Neuronal stem cell (in vitro differentiated cells): ENCODE measurements around the gene ERICH2. TPM values are rescaled to one million over a fixed set of nuclear protein-coding genes. Genes with fewer than 3 reads are reported as not detected.

Experiments
- DNase-seq: peaks from one replicate; pipeline ENCODE4 v3.0.0-alpha.2; 2013; ENCODE audit warnings: low spot score
- H2AFZ ChIP-seq: one replicate; pipeline ENCODE4 v1.6.1; 2013; ENCODE audit warnings: mild to moderate bottlenecking, low read length, inconsistent platforms
- H2AK5ac ChIP-seq: 2 replicates; pipeline ENCODE4 v1.6.1; 2013; ENCODE audit warnings: low read depth, mild to moderate bottlenecking, inconsistent platforms, low read length, moderate library complexity, mixed read lengths
- H2BK120ac ChIP-seq: 2 replicates; pipeline ENCODE4 v1.6.1; 2013; ENCODE audit warnings: low read depth, mild to moderate bottlenecking, inconsistent platforms, low read length, moderate library complexity, mixed read lengths
- H2BK12ac ChIP-seq: one replicate; pipeline ENCODE4 v1.6.1; 2013; ENCODE audit warnings: low read length, inconsistent platforms
- H2BK15ac ChIP-seq: 2 replicates; pipeline ENCODE4 v1.6.1; 2013; ENCODE audit warnings: mild to moderate bottlenecking, low read length, inconsistent platforms, mixed read lengths
- H2BK5ac ChIP-seq: one replicate; pipeline ENCODE4 v1.6.1; 2013; ENCODE audit warnings: inconsistent platforms, mild to moderate bottlenecking, low read length, moderate library complexity
- H3K14ac ChIP-seq: one replicate; pipeline ENCODE4 v1.6.1; 2013; ENCODE audit warnings: low read length, inconsistent platforms
- H3K18ac ChIP-seq: 2 replicates; pipeline ENCODE4 v1.6.1; 2013; ENCODE audit warnings: low read length, inconsistent platforms
- H3K23ac ChIP-seq: 2 replicates; pipeline ENCODE4 v1.6.1; 2013; ENCODE audit warnings: low read depth, mild to moderate bottlenecking, mixed read lengths, low read length, inconsistent platforms; ENCODE audit not compliant: poor library complexity
- H3K27ac ChIP-seq: replicated peaks from 3 replicates; pipeline ENCODE4 v1.5.1; 2013; ENCODE audit warnings: low read length, inconsistent platforms
- H3K27me3 ChIP-seq, 3 experiments: 2 replicates each; pipeline ENCODE4 v1.6.1; 2013; ENCODE audit warnings: low read length in 3 of 3, mild to moderate bottlenecking in 2 of 3, inconsistent platforms in 1 of 3, low read depth in 1 of 3, mixed read lengths in 1 of 3, moderate library complexity in 1 of 3; ENCODE audit not compliant: control insufficient read depth in 3 of 3, insufficient read depth in 3 of 3
- H3K36me3 ChIP-seq, 2 donors: replicated peaks in 1 of 2; 2 replicates each; pipeline ENCODE4 v1.6.1; 2013; ENCODE audit warnings: low read length in 2 of 2; ENCODE audit not compliant: control insufficient read depth in 2 of 2, insufficient read depth in 2 of 2
- H3K4ac ChIP-seq: 2 replicates; pipeline ENCODE4 v1.6.1; 2013; ENCODE audit warnings: inconsistent platforms, mild to moderate bottlenecking, low read length, moderate library complexity
- H3K4me1 ChIP-seq, 2 donors: 1 replicate in 1 of 2; 2 replicates in 1 of 2; pipeline ENCODE4 v1.6.1; 2013; ENCODE audit warnings: low read length in 2 of 2, low read depth in 1 of 2; ENCODE audit not compliant: control insufficient read depth in 2 of 2, insufficient read depth in 1 of 2
- H3K4me2 ChIP-seq: one replicate; pipeline ENCODE4 v1.6.1; 2013; ENCODE audit warnings: mild to moderate bottlenecking, low read length, inconsistent platforms; ENCODE audit not compliant: insufficient read depth, poor library complexity, severe bottlenecking
- H3K4me3 ChIP-seq, 2 donors: 2 replicates each; pipeline ENCODE4 v1.5.1; 2013; ENCODE audit warnings: low read length in 2 of 2, mild to moderate bottlenecking in 2 of 2, inconsistent platforms in 1 of 2, moderate library complexity in 1 of 2
- H3K79me1 ChIP-seq: one replicate; pipeline ENCODE4 v1.6.1; 2013; ENCODE audit warnings: low read depth, mild to moderate bottlenecking, inconsistent platforms, low read length, moderate library complexity
- H3K9ac ChIP-seq: one replicate; pipeline ENCODE4 v1.6.1; 2013; ENCODE audit warnings: mild to moderate bottlenecking, low read depth, low read length, inconsistent platforms; ENCODE audit not compliant: poor library complexity
- H3K9me3 ChIP-seq, 2 donors: replicated peaks in 1 of 2; 2 replicates each; pipeline versions ENCODE3 to v1.6.1; 2013; ENCODE audit warnings: low read length in 2 of 2, mild to moderate bottlenecking in 2 of 2, inconsistent platforms in 1 of 2, low read depth in 1 of 2, mixed read lengths in 1 of 2, moderate library complexity in 1 of 2; ENCODE audit not compliant: control insufficient read depth in 2 of 2, insufficient read depth in 1 of 2
- H4K8ac ChIP-seq: one replicate; pipeline ENCODE4 v1.6.1; 2013; ENCODE audit warnings: low read depth, mild to moderate bottlenecking, inconsistent platforms, low read length, moderate library complexity
- H4K91ac ChIP-seq: one replicate; pipeline ENCODE4 v1.6.1; 2013; ENCODE audit warnings: low read length, low read depth, mild to moderate bottlenecking, inconsistent platforms; ENCODE audit not compliant: poor library complexity
- WGBS, 2 donors: extraction: QIAGEN DNeasy Blood & Tissue Kit; methylation state at CpG; one replicate each; pipeline ENCODE4 v1.1.7; 2013; ENCODE audit warnings: missing lambda C conversion rate in 2 of 2, mixed read lengths in 1 of 2; ENCODE audit not compliant: insufficient read length in 2 of 2, insufficient replicate concordance in 1 of 2; ENCODE audit errors: extremely low coverage in 2 of 2; 5-methylcytosine and 5-hydroxymethylcytosine counted together
- polyA plus RNA-seq, 2 experiments: library from polyadenylated mRNA; stranded (reverse); fragments of 200-250 nt; gene quantifications; one replicate each; pipeline ENCODE4 v1.2.3, GENCODE V29; 2013

ERICH2 gene, protein sequence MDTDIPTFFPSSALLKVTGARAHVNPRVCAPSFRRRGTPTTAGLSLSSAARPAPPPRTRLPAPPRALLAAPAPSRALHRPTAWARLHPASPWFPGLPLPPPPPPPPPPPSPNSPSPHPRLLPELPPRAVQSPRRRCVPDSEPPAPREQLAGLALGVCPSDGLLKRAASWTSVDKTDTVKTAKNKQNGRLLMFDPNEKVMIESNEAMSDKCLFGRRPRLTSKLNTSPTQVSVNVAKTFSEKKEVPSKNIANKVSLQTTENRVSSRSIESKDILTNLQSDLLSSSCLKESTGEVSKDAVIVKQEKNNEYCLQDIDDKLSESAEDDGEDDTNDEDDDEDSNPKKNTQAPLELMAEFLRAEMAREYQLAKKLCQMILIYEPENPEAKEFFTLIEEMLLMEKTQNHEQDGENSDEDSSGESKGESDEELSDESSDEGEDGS
- 1.4 TPM for polyA plus RNA-seq (2013, experiment 1 of 2)
- 1.5 TPM for polyA plus RNA-seq (2013, experiment 2 of 2)

DNA sequence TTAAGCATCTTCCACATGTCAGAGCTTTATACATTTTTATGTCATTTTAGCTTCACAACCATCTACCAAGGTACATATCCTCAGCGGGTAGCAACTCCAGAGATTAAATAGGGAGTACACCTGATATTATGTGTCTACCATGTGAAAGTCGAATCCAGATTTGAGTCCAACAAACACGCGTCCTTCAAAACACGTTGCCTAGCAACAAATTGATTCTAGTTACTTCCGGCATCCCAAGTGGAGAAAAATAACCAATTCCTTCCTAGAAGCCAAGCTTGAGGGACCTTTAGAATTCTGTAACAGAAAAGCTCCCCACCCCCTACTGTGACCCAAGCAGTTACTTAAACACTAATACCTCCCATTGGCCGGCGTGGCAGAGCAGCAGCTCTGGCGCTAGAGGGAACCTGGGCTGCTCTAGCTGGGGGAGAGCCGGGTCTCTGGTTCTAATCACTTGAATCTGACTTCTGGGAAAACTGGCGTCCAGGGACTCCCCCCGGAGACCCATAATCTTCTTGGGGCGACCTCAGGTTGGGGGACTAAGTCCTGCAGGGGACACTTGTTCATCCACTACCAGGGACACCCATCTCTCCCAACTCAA is at the start of gene ERICH2:
Gene ERICH2 (plus strand): TSS at position 371 of the 598 bp plus-strand sequence. CDS start 304 bp downstream, outside the sequence.
- no peak within 1 kb of the TSS for H4K91ac ChIP-seq
- no peak within 1 kb of the TSS for H2AK5ac ChIP-seq
- H3K23ac ChIP-seq, result peak within 1 kb of the TSS; percentile 76
- peaks cover 2% of the 10 kb centered on the region for H3K79me1 ChIP-seq
- DNase-seq, result peak; percentile 65
- peak within 1 kb of the TSS; percentile 87 for H3K4me2 ChIP-seq
- H4K8ac ChIP-seq, result no peak within 1 kb of the TSS
- peak within 1 kb of the TSS; percentile 87 for H3K9ac ChIP-seq
- no peaks in the 10 kb centered on the region for H3K9me3 ChIP-seq
- H3K4me1 ChIP-seq, result no peaks in the 10 kb centered on the region
- peak within 1 kb of the TSS; percentile 89 for H3K4ac ChIP-seq
- H2BK5ac ChIP-seq, result peak within 1 kb of the TSS; percentile 93
- H2BK120ac ChIP-seq, result no peak within 1 kb of the TSS
- H2AFZ ChIP-seq, result peak within 1 kb of the TSS; percentile 98
- no CpG with 5 or more reads among the region's 13 CpGs for WGBS, 2 donors
- H3K36me3 ChIP-seq, result peaks cover 0 to 1% of the 10 kb centered on the region in 2 donors
- peak within 1 kb of the TSS; percentile 52 to 91 for H3K4me3 ChIP-seq
- peak within 1 kb of the TSS; percentile 67 for H2BK15ac ChIP-seq
- peak within 1 kb of the TSS; percentile 46 for H3K27ac ChIP-seq
- peak within 1 kb of the TSS; percentile 98 for H3K14ac ChIP-seq
- H2BK12ac ChIP-seq, result peak within 1 kb of the TSS; percentile 73
- H3K27me3 ChIP-seq, result peaks cover 0 to 31% (median 0%) of the 10 kb centered on the region in 3 experiments
- H3K18ac ChIP-seq, result peak within 1 kb of the TSS; percentile 91

GRCh38 chr2:170721678-170722077 is 48.5 kb upstream of the ERICH2 start:
- no peak for DNase-seq
- no CpG with 5 or more reads among the region's 3 CpGs for WGBS, 2 donors
- Histone ChIP-seq H3K27ac (no peak overlapping the region), H3K27me3 (peaks cover 14 to 68% (median 18%) of the 10 kb centered on the region in 3 experiments), H2AK5ac (no peak overlapping the region), H3K79me1 (no peaks in the 10 kb centered on the region), H2BK5ac (no peak overlapping the region), H2AFZ (no peak overlapping the region), H2BK15ac (no peak overlapping the region), H3K18ac (no peak overlapping the region), H3K4ac (no peak overlapping the region), H3K9ac (no peak overlapping the region), H3K36me3 (no peaks in the 10 kb centered on the region), H3K14ac (no peak overlapping the region), H2BK120ac (no peak overlapping the region), H2BK12ac (no peak overlapping the region), H3K9me3 (peaks cover 0 to 2% of the 10 kb centered on the region in 2 donors), H3K23ac (no peak overlapping the region), H3K4me2 (no peak overlapping the region), H3K4me1 (peaks cover 0 to 5% of the 10 kb centered on the region in 2 donors), H4K8ac (no peak overlapping the region), H3K4me3 (no peak overlapping the region), H4K91ac (no peak overlapping the region)

GRCh38 chr2:170722301-170722700 is 47.9 kb upstream of the ERICH2 start:
- no peak for DNase-seq

GRCh38 chr2:170723446-170723958 is 46.7 kb upstream of the ERICH2 start:
- no CpG with 5 or more reads among the region's 2 CpGs for WGBS, 2 donors
- no peak for DNase-seq
- Histone ChIP-seq H4K8ac (no peak overlapping the region), H2BK15ac (no peak overlapping the region), H3K9ac (no peak overlapping the region), H3K36me3 (no peaks in the 10 kb centered on the region), H3K79me1 (no peaks in the 10 kb centered on the region), H3K27me3 (peaks cover 0 to 56% (median 0%) of the 10 kb centered on the region in 3 experiments), H2BK5ac (no peak overlapping the region), H2AFZ (no peak overlapping the region), H3K4me1 (no peaks in the 10 kb centered on the region), H4K91ac (no peak overlapping the region), H3K27ac (no peak overlapping the region), H3K23ac (no peak overlapping the region), H2BK120ac (no peak overlapping the region), H3K4me3 (no peak overlapping the region), H3K4me2 (no peak overlapping the region), H3K9me3 (no peaks in the 10 kb centered on the region), H2AK5ac (no peak overlapping the region), H3K4ac (no peak overlapping the region), H2BK12ac (no peak overlapping the region), H3K18ac (no peak overlapping the region), H3K14ac (no peak overlapping the region)

More at GRCh38 chr2:170722301-170722700, 47.9 kb upstream of the ERICH2 start:
- H3K9ac ChIP-seq, result no peak overlapping the region
- H4K8ac ChIP-seq, result no peak overlapping the region
- H2BK120ac ChIP-seq, result no peak overlapping the region
- H3K27me3 ChIP-seq, result peaks cover 7 to 62% (median 12%) of the 10 kb centered on the region in 3 experiments
- no peaks in the 10 kb centered on the region for H3K79me1 ChIP-seq
- H2AK5ac ChIP-seq, result no peak overlapping the region
- H3K14ac ChIP-seq, result no peak overlapping the region
- no peak overlapping the region for H2BK12ac ChIP-seq
- H3K4me3 ChIP-seq, result no peak overlapping the region
- H3K27ac ChIP-seq, result no peak overlapping the region
- H4K91ac ChIP-seq, result no peak overlapping the region
- H3K4ac ChIP-seq, result no peak overlapping the region
- H2BK15ac ChIP-seq, result no peak overlapping the region
- H2BK5ac ChIP-seq, result no peak overlapping the region
- H3K9me3 ChIP-seq, result peaks cover 0 to 1% of the 10 kb centered on the region in 2 donors
- H3K36me3 ChIP-seq, result no peaks in the 10 kb centered on the region
- no peak overlapping the region for H3K18ac ChIP-seq
- H3K4me2 ChIP-seq, result no peak overlapping the region
- H2AFZ ChIP-seq, result no peak overlapping the region
- H3K4me1 ChIP-seq, result peaks cover 0 to 1% of the 10 kb centered on the region in 2 donors
- H3K23ac ChIP-seq, result no peak overlapping the region
